ENCODE results near the gene ACKR2.

DNA sequence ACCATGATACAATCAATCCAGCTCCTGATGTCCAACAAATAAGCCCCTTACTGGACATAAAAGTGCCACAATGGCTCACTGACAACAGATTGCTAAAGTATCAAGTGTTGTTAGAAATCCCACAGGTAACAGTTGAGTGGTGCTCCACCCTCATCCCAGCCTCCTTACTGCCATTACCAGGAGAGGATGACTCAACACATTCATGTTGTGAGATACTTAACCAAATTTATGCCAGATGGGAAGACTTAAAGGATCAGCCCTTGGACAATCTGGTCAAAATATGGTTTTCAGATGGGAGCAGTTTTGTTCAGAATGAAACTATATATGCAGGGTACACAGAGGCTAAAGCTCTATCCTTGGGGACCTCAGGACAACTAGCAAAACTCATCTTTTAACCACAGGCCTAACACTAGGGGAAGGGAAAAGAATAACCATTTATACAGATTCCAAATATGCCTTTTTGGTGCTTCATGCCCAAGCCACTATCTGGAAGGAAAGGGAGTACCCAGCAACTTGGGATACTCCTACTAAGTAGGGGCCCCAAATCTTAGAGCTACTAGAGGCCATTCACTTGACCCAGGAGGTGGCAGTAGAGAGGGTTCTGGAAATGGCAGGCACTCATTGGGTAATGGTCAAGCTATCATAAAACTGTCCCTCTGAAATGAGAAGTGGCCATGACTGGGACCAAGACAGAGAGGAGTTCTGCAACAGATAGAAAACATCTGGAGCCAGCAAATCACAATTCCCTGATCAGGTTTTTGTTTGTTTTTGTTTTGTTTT is 89.8 kb downstream of the ACKR2 start:
- TF ChIP-seq, protein P1, sequence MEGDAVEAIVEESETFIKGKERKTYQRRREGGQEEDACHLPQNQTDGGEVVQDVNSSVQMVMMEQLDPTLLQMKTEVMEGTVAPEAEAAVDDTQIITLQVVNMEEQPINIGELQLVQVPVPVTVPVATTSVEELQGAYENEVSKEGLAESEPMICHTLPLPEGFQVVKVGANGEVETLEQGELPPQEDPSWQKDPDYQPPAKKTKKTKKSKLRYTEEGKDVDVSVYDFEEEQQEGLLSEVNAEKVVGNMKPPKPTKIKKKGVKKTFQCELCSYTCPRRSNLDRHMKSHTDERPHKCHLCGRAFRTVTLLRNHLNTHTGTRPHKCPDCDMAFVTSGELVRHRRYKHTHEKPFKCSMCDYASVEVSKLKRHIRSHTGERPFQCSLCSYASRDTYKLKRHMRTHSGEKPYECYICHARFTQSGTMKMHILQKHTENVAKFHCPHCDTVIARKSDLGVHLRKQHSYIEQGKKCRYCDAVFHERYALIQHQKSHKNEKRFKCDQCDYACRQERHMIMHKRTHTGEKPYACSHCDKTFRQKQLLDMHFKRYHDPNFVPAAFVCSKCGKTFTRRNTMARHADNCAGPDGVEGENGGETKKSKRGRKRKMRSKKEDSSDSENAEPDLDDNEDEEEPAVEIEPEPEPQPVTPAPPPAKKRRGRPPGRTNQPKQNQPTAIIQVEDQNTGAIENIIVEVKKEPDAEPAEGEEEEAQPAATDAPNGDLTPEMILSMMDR (IDR thresholded peaks at IDR 0.05), result no peak
- no peak for TF ChIP-seq POLR2A (IDR thresholded peaks at IDR 0.05)
- no peak for TF ChIP-seq POLR2AphosphoS5 (IDR thresholded peaks at IDR 0.05; ENCODE audit: insufficient read depth in 1 of 2, low read depth in 1 of 2)
